Measurements from ENCODE around the gene KLHL18. TPM values are rescaled to one million over a fixed set of nuclear protein-coding genes. Genes with fewer than 3 reads are reported as not detected.

Gene KLHL18
- total and polyA plus RNA-seq, 2 of the 4 experiments (the other 2 are of a cell fraction) = 29.1 to 76.2 TPM

DNA sequence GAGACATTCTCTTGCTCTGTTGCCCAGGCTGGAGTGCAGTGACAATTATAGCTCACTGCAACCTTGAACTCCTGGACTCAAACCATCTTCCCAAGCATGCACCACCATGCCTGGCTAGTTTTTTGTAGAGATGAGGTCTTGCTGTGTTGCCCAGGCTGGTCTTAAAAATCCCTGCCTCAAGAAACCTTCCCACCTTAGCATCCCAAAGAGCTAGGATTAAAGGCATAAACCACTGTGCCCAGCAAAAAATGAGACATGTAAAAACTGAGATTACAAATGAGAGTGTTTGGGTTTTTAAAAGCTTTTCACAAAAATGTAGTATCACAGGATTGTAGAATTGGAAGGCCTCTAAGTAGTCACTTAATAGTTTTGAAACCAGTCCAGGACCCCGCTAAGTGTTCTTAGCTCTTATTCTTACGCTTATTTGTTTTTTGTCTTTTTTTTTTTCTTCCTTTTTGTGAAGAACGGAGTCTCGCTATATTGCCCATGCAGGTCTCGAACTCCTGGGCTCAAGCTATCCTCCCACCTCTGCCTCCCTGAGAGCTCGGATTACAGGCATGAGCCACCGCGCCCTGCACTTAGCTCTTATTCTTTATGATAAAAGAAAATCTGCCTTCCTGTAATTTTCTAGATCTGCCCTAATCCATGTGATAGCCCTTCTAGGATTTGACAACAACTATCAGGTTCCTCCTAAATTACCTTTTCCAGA is 31.5 kb downstream of the KLHL18 start:
- no peak for ATAC-seq (ENCODE audit: low read depth)
- Histone ChIP-seq H3K36me3 (ENCODE audit: control insufficient read depth, insufficient read depth, low read length) (no peaks in the 10 kb centered on the region), H3K18ac (ENCODE audit: low read depth, low read length) (no peak overlapping the region), H3K23ac (ENCODE audit: low read depth, low read length) (no peak overlapping the region; the same call in 1 of the 2 replicates), H4K91ac (ENCODE audit: insufficient read depth, low read depth, low read length) (no peak overlapping the region), H3K14ac (replicated peaks; ENCODE audit: low read depth, low read length) (no peak overlapping the region), H3K4me3 (ENCODE audit: insufficient read depth, low read depth, low read length) (no peak overlapping the region), H2BK20ac (ENCODE audit: low read depth, low read length) (no peak overlapping the region), H3K27me3 (ENCODE audit: control insufficient read depth, insufficient read depth, low read length) (no peaks in the 10 kb centered on the region), H3K79me1 (ENCODE audit: low read depth in 1 of 2, low read length in 2 of 2) (peaks cover 15 to 48% of the 10 kb centered on the region in 2 experiments), H2AK5ac (ENCODE audit: low read depth, low read length) (no peak overlapping the region), H2AK9ac (replicated peaks; ENCODE audit: low read depth, low read length, poor library complexity) (no peak overlapping the region), H2BK15ac (ENCODE audit: low read depth, low read length) (no peak overlapping the region), H4K5ac (ENCODE audit: low read depth, low read length) (no peak overlapping the region), H3K56ac (ENCODE audit: extremely low read depth, insufficient read depth, low read length) (no peak overlapping the region), H3K4me2 (ENCODE audit: low read depth, low read length) (no peak overlapping the region), H3K4ac (ENCODE audit: low read depth, low read length) (no peak overlapping the region), H4K8ac (ENCODE audit: low read depth in 2 of 2, low read length in 2 of 2) (no peak overlapping the region), H3K9me3 (ENCODE audit: control insufficient read depth, insufficient read depth, low read length) (no peaks in the 10 kb centered on the region), H3K27ac (ENCODE audit: insufficient read depth, low read length) (no peak overlapping the region), H2BK5ac (ENCODE audit: low read depth, low read length, poor library complexity, severe bottlenecking) (no peak overlapping the region), H2BK120ac (ENCODE audit: low read depth, low read length) (no peak overlapping the region), H4K20me1 (ENCODE audit: insufficient read depth, low read length) (peaks cover 11% of the 10 kb centered on the region; the same call in 1 of the 2 replicates), H3K9me1 (ENCODE audit: insufficient read depth, low read length) (peaks cover 8% of the 10 kb centered on the region; the same call in 1 of the 2 replicates), H2AFZ (replicated peaks; ENCODE audit: low read length, poor library complexity) (no peak overlapping the region), H3K4me1 (ENCODE audit: control insufficient read depth, insufficient read depth, low read length) (peaks cover 8% of the 10 kb centered on the region), H3K9ac (ENCODE audit: low read depth, low read length) (no peak overlapping the region)
- no TSS peak for BruUV-seq (replicated peaks)
- dilution Hi-C loops (cut with HindIII; ENCODE audit: low sequenced_read_pairs, unreplicated experiment) (no loop called here), intact Hi-C loops (cut with micrococcal nuclease) (loop anchor here (2.0 kb wide), 1 partner anchor 29 kb away; no protein-coding TSS in a partner anchor), in situ Hi-C loops (cut with MboI; ENCODE audit: low sequenced_read_pairs) (no loop called here)
- POLR2A ChIA-PET (ENCODE audit: unreplicated experiment) = no interaction called here
- 100% methylated on average over 2 of the region's 8 CpGs; no CpG with 5 or more reads in 1 of the 2 experiments for WGBS, 2 experiments (ENCODE audit: extremely low coverage in 2 of 2, insufficient read length in 1 of 2)
- DNase-seq = no peak
- CTCF ChIA-PET = no interaction called here
- TF ChIP-seq POLR2A (IDR thresholded peaks at IDR 0.05; ENCODE audit: low read depth, low read length) (no peak), RAD21 (IDR thresholded peaks at IDR 0.05; ENCODE audit: low read length) (no peak), RCOR1 (IDR thresholded peaks at IDR 0.05; ENCODE audit: insufficient replicate concordance, low read length) (no peak), RFX5 (IDR thresholded peaks at IDR 0.05; ENCODE audit: low read depth, low read length) (no peak), BHLHE40 (IDR thresholded peaks at IDR 0.05; ENCODE audit: low read depth, low read length) (no peak), MXI1 (IDR thresholded peaks at IDR 0.05; ENCODE audit: borderline replicate concordance, low read depth, low read length) (no peak), MAZ (IDR thresholded peaks at IDR 0.05; ENCODE audit: borderline replicate concordance, low read depth, low read length) (no peak), FOS (IDR thresholded peaks at IDR 0.05; ENCODE audit: low read depth, low read length) (no peak), MAFK (IDR thresholded peaks at IDR 0.05; ENCODE audit: low read depth, low read length) (no peak), CHD1 (IDR thresholded peaks at IDR 0.05; ENCODE audit: low read depth, low read length) (no peak)
- TF ChIP-seq, protein P1, sequence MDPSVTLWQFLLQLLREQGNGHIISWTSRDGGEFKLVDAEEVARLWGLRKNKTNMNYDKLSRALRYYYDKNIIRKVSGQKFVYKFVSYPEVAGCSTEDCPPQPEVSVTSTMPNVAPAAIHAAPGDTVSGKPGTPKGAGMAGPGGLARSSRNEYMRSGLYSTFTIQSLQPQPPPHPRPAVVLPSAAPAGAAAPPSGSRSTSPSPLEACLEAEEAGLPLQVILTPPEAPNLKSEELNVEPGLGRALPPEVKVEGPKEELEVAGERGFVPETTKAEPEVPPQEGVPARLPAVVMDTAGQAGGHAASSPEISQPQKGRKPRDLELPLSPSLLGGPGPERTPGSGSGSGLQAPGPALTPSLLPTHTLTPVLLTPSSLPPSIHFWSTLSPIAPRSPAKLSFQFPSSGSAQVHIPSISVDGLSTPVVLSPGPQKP (IDR thresholded peaks at IDR 0.05; ENCODE audit: borderline replicate concordance, low read depth, low read length) = no peak

All from IMR-90 (cell line).